Myometrial cell (primary cell): ENCODE data around the gene CCT8. TPM values are rescaled to one million over a fixed set of nuclear protein-coding genes. Genes with fewer than 3 reads are reported as not detected.

Experiments
- total RNA-seq: library from RNA; depleted of rRNA; stranded (reverse); fragments of >200 nt; gene quantifications from 2 replicates; pipeline ENCODE4 v1.2.3, GENCODE V29; 2015

The CCT8 gene
- 273 and 279 TPM in 2 replicates for total RNA-seq

GRCh38 chr21:29073222-29074006 is at the start of gene CCT8:
Gene CCT8 (minus strand): TSS chr21:29073648. CDS start chr21:29073590, 58 bp downstream.

GRCh38 chr21:29024474-29025327 is 48.7 kb downstream of the CCT8 start, which contains the start of gene USP16:
Gene USP16 (plus strand): TSS chr21:29024668. CDS start chr21:29027914, 3,246 bp downstream.

Other genes starting within 250 kb of the CCT8 start
- 18.5 and 24.5 TPM in 2 replicates for gene LTN1, start 80.8 kb downstream of the CCT8 start, total RNA-seq
- gene RWDD2B, start 54.3 kb downstream of the CCT8 start, total RNA-seq = 24.5 and 32.6 TPM in 2 replicates
- gene USP16, start 49.0 kb downstream of the CCT8 start, total RNA-seq = 26.8 and 38.1 TPM in 2 replicates
- 7.8 and 23.6 TPM in 2 replicates for gene MAP3K7CL, start 57.0 kb upstream of the CCT8 start, total RNA-seq
- 23.9 and 31.4 TPM in 2 replicates for gene BACH1, start 225.3 kb upstream of the CCT8 start, total RNA-seq